Psoas muscle (tissue), 8 donors: ENCODE measurements around the gene ACAD11. TPM values are rescaled to one million over a fixed set of nuclear protein-coding genes. Genes with fewer than 3 reads are reported as not detected.

Source experiments
- ATAC-seq, 4 donors: fragments of 200-7000 bp; cut with Tn5 transposase; one replicate each; pipeline ENCODE4 v1.9.1; 2020; ENCODE audit warnings: moderate library complexity in 3 of 4, mild to moderate bottlenecking in 2 of 4
- DNase-seq, 2 donors: peaks; one replicate each; pipeline ENCODE4 v3.0.0-alpha.2; 2020
- H3K27ac ChIP-seq: fragments of 200-600 bp; one replicate; pipeline ENCODE4 v1.8.0; 2022
- H3K27me3 ChIP-seq, 3 donors: fragments of 200-600 bp in 1 of 3; one replicate each; pipeline versions ENCODE4 v1.6.1 to v1.8.0; 2013 to 2022; ENCODE audit warnings: low read length in 2 of 3, mild to moderate bottlenecking in 2 of 3, moderate library complexity in 1 of 3; ENCODE audit not compliant: insufficient read depth in 3 of 3
- H3K36me3 ChIP-seq, 2 donors: fragments of 200-600 bp in 1 of 2; one replicate each; pipeline versions ENCODE4 v1.6.1 to v1.8.0; 2013 to 2022; ENCODE audit warnings: low read depth in 1 of 2, mild to moderate bottlenecking in 1 of 2, moderate library complexity in 1 of 2; ENCODE audit not compliant: insufficient read depth in 1 of 2
- H3K4me1 ChIP-seq: fragments of 200-600 bp; one replicate; pipeline ENCODE4 v1.8.0; 2022
- H3K4me3 ChIP-seq: fragments of 200-600 bp; one replicate; pipeline ENCODE4 v1.8.0; 2022; ENCODE audit warnings: mild to moderate bottlenecking
- H3K9me3 ChIP-seq: fragments of 200-600 bp; one replicate; pipeline ENCODE4 v1.8.0; 2022
- CTCF ChIP-seq: fragments of 200-600 bp; IDR thresholded peaks from one replicate; pipeline ENCODE4 v1.8.0; 2022; ENCODE audit warnings: antibody characterized with exemption
- WGBS, 3 donors: extraction: QIAGEN DNeasy Blood & Tissue Kit; methylation state at CpG; one replicate each; pipeline versions ENCODE4 v1.1.6 to v1.1.7; 2013; 5-methylcytosine and 5-hydroxymethylcytosine counted together
- intact Hi-C, 2 donors: fragments of 100-400 bp; cut with DNase I; formaldehyde crosslinking; loops; one replicate each; pipeline versions ENCODE4 v1.11.0 to v1.14.2; 2022
- polyA plus RNA-seq, 3 donors: library from polyadenylated mRNA; stranded (reverse); fragments of 200-250 nt; gene quantifications; one replicate each; pipeline ENCODE4 v1.2.3, GENCODE V29; 2013
- total RNA-seq, 4 donors: library from RNA; stranded (reverse); fragmentation: NEBNext Ultra II Directional in 2 of 4; extraction: Animal tissue kit (Norgen Biotek cat#: 25700) in 2 of 4; gene quantifications; one replicate each; pipeline versions ENCODE4 v1.2.1 to v1.2.4, GENCODE V29; 2021 to 2023
- donor health status: healthy with polysubstance abuse.
- donor health status: DM: no; HTN: no; CAD: no; lungs with moderate emphysema.
- donor health status: Bipolar disorder and iron deficiency.
- donor health status: healthy.
- donor health status: DM: yes; HTN: yes; CAD: no.
- donor health status: DM: no; HTN: no; CAD: no.
- donor health status: DM: no; HTN: no; CAD: no.
- donor health status: DM: yes; HTN: yes; CAD: no.

Gene ACAD11
- total and polyA plus RNA-seq, 7 donors: 1.8 to 7.5 (median 5.7) TPM

GRCh38 chr3:132592216-132592615 is 67.4 kb downstream of the ACAD11 start:
- no peaks in the 10 kb centered on the region for H3K4me1 ChIP-seq
- TF ChIP-seq CTCF: no peak
- H3K27me3 ChIP-seq: no peaks in the 10 kb centered on the region
- H3K36me3 ChIP-seq: peaks cover 0 to 23% of the 10 kb centered on the region in 2 donors
- ATAC-seq (no peak), DNase-seq (no peak)
- no peaks in the 10 kb centered on the region for H3K9me3 ChIP-seq
- intact Hi-C loops: no loop called here
- no peak overlapping the region for H3K4me3 ChIP-seq
- H3K27ac ChIP-seq: no peak overlapping the region

DNA sequence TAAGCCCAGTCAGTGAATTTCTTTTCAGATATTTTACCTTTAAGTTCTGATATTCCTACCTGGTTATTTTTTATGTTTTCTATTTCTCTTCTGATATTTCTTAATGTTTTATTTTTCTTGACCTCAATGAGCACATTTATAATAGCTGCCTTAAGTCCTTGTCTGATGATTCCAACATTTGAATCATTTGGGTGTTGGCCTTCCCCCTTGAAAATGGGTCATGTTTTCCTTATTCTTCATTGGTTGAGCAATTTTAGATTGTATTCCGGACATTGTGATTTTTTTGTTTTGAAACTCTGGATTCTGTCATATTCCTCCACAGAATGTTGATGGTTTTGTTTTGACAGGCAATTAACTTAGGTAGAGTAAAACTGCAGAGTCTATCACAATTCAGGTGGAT is 72.2 kb downstream of the ACAD11 start:
- no peak for ATAC-seq
- 86 to 95% (median 95%) methylated on average over 1 of the region's 1 CpG for WGBS, 3 donors

DNA sequence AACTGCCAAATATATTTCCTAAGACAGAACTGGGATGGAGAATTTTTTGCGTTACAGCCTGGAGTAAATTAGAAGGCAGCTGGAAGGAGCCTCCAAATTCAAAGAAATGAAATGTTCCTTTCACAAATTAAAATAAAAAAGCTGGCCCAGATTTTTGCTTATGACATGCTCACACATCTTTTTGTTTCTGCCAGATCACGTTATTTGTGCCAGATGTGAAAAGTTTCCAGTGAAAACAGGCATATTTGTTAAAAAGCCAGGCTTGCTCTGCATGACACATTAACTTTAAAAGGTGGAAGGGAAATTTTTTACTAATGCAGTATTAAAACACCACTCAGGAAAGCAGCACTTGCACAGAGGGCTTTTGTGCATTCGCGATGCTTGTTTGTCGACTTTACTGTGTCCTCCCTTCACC is 85.8 kb downstream of the ACAD11 start:
- no peak for TF ChIP-seq CTCF
- no peak overlapping the region for H3K4me3 ChIP-seq
- intact Hi-C loops: no loop called here
- no peak overlapping the region for H3K27ac ChIP-seq
- peaks cover 3 to 54% of the 10 kb centered on the region in 2 donors for H3K36me3 ChIP-seq
- DNase-seq (no peak), ATAC-seq (no peak)
- H3K27me3 ChIP-seq: no peaks in the 10 kb centered on the region
- peaks cover 7% of the 10 kb centered on the region for H3K9me3 ChIP-seq
- WGBS, 3 donors: 41 to 48% (median 42%) methylated on average over 5 of the region's 5 CpGs
- no peaks in the 10 kb centered on the region for H3K4me1 ChIP-seq

More for the DNA sequence above, 72.2 kb downstream of the ACAD11 start:
- peaks cover 0 to 13% of the 10 kb centered on the region in 2 donors for H3K36me3 ChIP-seq
- intact Hi-C loops: no loop called here
- no peak overlapping the region for H3K27ac ChIP-seq
- H3K4me3 ChIP-seq: no peak overlapping the region
- DNase-seq: no peak
- no peak for TF ChIP-seq CTCF
- H3K9me3 ChIP-seq: no peaks in the 10 kb centered on the region
- H3K4me1 ChIP-seq: no peaks in the 10 kb centered on the region
- H3K27me3 ChIP-seq: no peaks in the 10 kb centered on the region

DNA sequence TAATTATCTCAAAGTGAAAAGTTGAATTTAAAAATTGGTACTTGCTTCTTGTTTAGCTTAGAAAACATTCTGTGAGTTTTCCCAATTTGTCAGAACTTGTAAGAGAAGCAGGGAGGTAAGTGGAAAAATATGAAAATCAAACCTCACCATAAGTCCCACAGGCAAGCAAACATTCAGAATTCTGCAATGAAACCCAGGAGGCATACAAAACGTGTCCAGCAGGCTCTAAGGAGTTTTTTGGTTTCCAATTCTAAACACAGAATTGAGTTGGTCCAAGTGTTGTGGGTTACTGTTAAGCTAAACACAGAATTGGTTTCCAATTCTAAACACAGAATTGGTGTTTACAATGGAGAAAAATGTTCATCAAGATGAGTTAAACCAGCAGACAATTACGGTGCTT is 89.6 kb downstream of the ACAD11 start:
- Histone ChIP-seq H3K36me3 (peaks cover 0 to 16% of the 10 kb centered on the region in 2 donors), H3K4me3 (no peak overlapping the region), H3K27me3 (no peaks in the 10 kb centered on the region), H3K9me3 (peaks cover 7% of the 10 kb centered on the region), H3K27ac (no peak overlapping the region), H3K4me1 (no peaks in the 10 kb centered on the region)
- intact Hi-C loops: no loop called here
- DNase-seq (no peak), ATAC-seq (no peak)
- TF ChIP-seq CTCF: no peak
- 54 to 83% (median 60%) methylated on average over 2 of the region's 2 CpGs for WGBS, 3 donors

GRCh38 chr3:132569580-132569979 is 90.0 kb downstream of the ACAD11 start:
- TF ChIP-seq CTCF: no peak
- H3K4me1 ChIP-seq: no peaks in the 10 kb centered on the region
- no peak for DNase-seq
- intact Hi-C loops: no loop called here
- ATAC-seq: no peak
- H3K4me3 ChIP-seq: no peak overlapping the region
- H3K27me3 ChIP-seq: no peaks in the 10 kb centered on the region
- no peak overlapping the region for H3K27ac ChIP-seq
- peaks cover 0 to 11% of the 10 kb centered on the region in 2 donors for H3K36me3 ChIP-seq
- 42 to 75% (median 53%) methylated on average over 1 of the region's 1 CpG for WGBS, 3 donors
- peaks cover 7% of the 10 kb centered on the region for H3K9me3 ChIP-seq
